Ascending aorta (tissue), 2 donors: ENCODE results near the gene ANO6. TPM values are rescaled to one million over a fixed set of nuclear protein-coding genes. Genes with fewer than 3 reads are reported as not detected.

Experiments
- DNase-seq, 2 donors: peaks; one replicate each; pipeline ENCODE4 v3.0.0-alpha.2; 2019; ENCODE audit warnings: low spot score in 2 of 2
- H3K27ac ChIP-seq, 2 donors: fragments of 200-600 bp; sonication (generic); one replicate each; pipeline ENCODE4 v1.5.1; 2016 to 2017; ENCODE audit warnings: mild to moderate bottlenecking in 1 of 2
- H3K27me3 ChIP-seq: fragments of 200-600 bp; sonication (generic); one replicate; pipeline ENCODE4 v1.5.1; 2017
- H3K36me3 ChIP-seq, 2 donors: fragments of 200-600 bp; sonication (generic); one replicate each; pipeline ENCODE4 v1.5.1; 2016
- H3K4me1 ChIP-seq, 2 donors: fragments of 200-600 bp; sonication (generic); one replicate each; pipeline ENCODE4 v1.5.1; 2016 to 2017; ENCODE audit warnings: mild to moderate bottlenecking in 1 of 2
- H3K4me3 ChIP-seq, 2 donors: fragments of 200-600 bp; sonication (generic); one replicate each; pipeline ENCODE4 v1.5.1; 2016 to 2017; ENCODE audit warnings: mild to moderate bottlenecking in 1 of 2
- H3K9me3 ChIP-seq, 2 donors: fragments of 200-600 bp; sonication (generic); one replicate each; pipeline ENCODE4 v1.5.1; 2016
- CTCF ChIP-seq, 3 experiments: fragments of 200-600 bp in 2 of 3; fragments of 450-650 bp in 1 of 3; sonication (generic) in 2 of 3; IDR thresholded peaks; one replicate each; pipeline ENCODE4 v1.5.1; 2016 to 2019; ENCODE audit warnings: antibody characterized with exemption in 3 of 3, mild to moderate bottlenecking in 1 of 3, moderate library complexity in 1 of 3
- intact Hi-C: fragments of 100-400 bp; cut with DNase I; formaldehyde crosslinking; loops from one replicate; pipeline ENCODE4 v1.15.1; 2023
- total RNA-seq: library from RNA; depleted of rRNA; stranded (reverse); fragments of >200 nt; gene quantifications from one replicate; pipeline ENCODE4 v1.1.0, GENCODE V29; 2016

ANO6 gene
- total RNA-seq, 1 donor from 2014 or later = 49.6 TPM

GRCh38 chr12:45469902-45470301, 254.0 kb downstream of the ANO6 start:
- H3K27me3 ChIP-seq = no peaks in the 10 kb centered on the region
- no peak overlapping the region for H3K27ac ChIP-seq
- H3K36me3 ChIP-seq = no peaks in the 10 kb centered on the region
- H3K4me1 ChIP-seq = no peaks in the 10 kb centered on the region
- H3K4me3 ChIP-seq = no peak overlapping the region
- H3K9me3 ChIP-seq = no peaks in the 10 kb centered on the region
- TF ChIP-seq CTCF (IDR thresholded peaks at IDR 0.05) = no peak
- no peak for DNase-seq
- intact Hi-C loops = no loop called here

GRCh38 chr12:45473636-45474035, 257.7 kb downstream of the ANO6 start:
- Histone ChIP-seq H3K27me3 (no peaks in the 10 kb centered on the region), H3K4me1 (no peaks in the 10 kb centered on the region), H3K9me3 (peaks cover 0 to 6% of the 10 kb centered on the region in 2 donors), H3K27ac (no peak overlapping the region), H3K36me3 (no peaks in the 10 kb centered on the region), H3K4me3 (no peak overlapping the region)
- intact Hi-C loops = no loop called here
- DNase-seq = no peak
- no peak for TF ChIP-seq CTCF (IDR thresholded peaks at IDR 0.05)

DNA sequence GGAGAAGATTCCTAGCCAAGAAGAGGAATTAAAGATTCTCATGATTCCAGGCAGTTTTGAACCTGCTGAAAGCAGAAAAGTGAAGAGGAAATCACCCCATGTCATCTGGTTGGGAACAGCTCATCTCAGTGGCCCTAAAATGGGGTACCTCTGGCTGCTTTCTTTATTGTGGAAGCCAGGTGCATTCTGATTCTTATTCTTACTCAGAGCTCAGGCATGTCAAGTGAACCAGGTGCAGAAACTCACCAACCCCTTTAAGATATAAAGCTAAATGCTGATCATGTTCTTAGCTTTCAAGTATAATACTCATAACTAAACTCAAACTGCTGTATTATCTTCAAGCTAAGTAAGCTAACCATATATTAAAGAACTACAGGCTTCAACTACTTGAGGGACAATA, 259.7 kb downstream of the ANO6 start:
- no peak for DNase-seq
- Histone ChIP-seq H3K4me3 (no peak overlapping the region), H3K27me3 (no peaks in the 10 kb centered on the region), H3K4me1 (no peaks in the 10 kb centered on the region), H3K27ac (no peak overlapping the region), H3K36me3 (no peaks in the 10 kb centered on the region), H3K9me3 (peaks cover 0 to 11% of the 10 kb centered on the region in 2 donors)
- no peak for TF ChIP-seq CTCF (IDR thresholded peaks at IDR 0.05)
- intact Hi-C loops = no loop called here

GRCh38 chr12:45477526-45477925, 261.6 kb downstream of the ANO6 start:
- no peak for DNase-seq
- no peaks in the 10 kb centered on the region for H3K36me3 ChIP-seq
- H3K4me3 ChIP-seq = no peak overlapping the region
- TF ChIP-seq CTCF (IDR thresholded peaks at IDR 0.05) = no peak
- H3K27me3 ChIP-seq = no peaks in the 10 kb centered on the region
- H3K27ac ChIP-seq = no peak overlapping the region
- peaks cover 0 to 11% of the 10 kb centered on the region in 2 donors for H3K9me3 ChIP-seq
- intact Hi-C loops = no loop called here
- no peaks in the 10 kb centered on the region for H3K4me1 ChIP-seq

GRCh38 chr12:45478931-45479330, 263.0 kb downstream of the ANO6 start:
- H3K36me3 ChIP-seq = no peaks in the 10 kb centered on the region
- no peak for DNase-seq
- H3K4me3 ChIP-seq = no peak overlapping the region
- no peaks in the 10 kb centered on the region for H3K27me3 ChIP-seq
- H3K27ac ChIP-seq = no peak overlapping the region
- intact Hi-C loops = no loop called here
- peaks cover 0 to 11% of the 10 kb centered on the region in 2 donors for H3K9me3 ChIP-seq
- peaks cover 0 to 4% of the 10 kb centered on the region in 2 donors for H3K4me1 ChIP-seq
- no peak for TF ChIP-seq CTCF (IDR thresholded peaks at IDR 0.05)

DNA sequence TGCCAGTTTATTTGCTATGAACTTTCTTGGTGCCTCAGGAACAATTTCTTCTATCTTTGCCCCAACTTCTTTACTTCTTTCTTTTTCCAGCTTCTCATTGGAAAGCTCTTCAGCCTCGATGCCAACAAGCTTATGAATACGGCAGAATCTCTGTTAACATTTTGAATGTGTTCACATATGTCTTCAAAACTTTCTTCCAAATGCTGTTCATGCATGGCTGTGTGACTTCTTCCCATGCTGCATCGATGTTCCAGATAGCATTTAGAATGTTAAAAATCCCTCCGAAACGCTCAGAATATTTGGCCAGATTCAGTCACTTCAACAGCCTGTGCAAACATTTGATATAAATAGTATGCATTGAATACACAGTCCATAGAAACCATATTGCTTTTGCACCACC, 265.9 kb downstream of the ANO6 start:
- H3K36me3 ChIP-seq = no peaks in the 10 kb centered on the region
- no peak for DNase-seq
- H3K4me3 ChIP-seq = no peak overlapping the region
- H3K27me3 ChIP-seq = no peaks in the 10 kb centered on the region
- no peak for TF ChIP-seq CTCF (IDR thresholded peaks at IDR 0.05)
- peaks cover 0 to 10% of the 10 kb centered on the region in 2 donors for H3K4me1 ChIP-seq
- intact Hi-C loops = no loop called here
- H3K9me3 ChIP-seq = peaks cover 0 to 11% of the 10 kb centered on the region in 2 donors
- no peak overlapping the region for H3K27ac ChIP-seq
